Measurements from ENCODE around the gene ABHD16B.

ABHD16B gene

DNA sequence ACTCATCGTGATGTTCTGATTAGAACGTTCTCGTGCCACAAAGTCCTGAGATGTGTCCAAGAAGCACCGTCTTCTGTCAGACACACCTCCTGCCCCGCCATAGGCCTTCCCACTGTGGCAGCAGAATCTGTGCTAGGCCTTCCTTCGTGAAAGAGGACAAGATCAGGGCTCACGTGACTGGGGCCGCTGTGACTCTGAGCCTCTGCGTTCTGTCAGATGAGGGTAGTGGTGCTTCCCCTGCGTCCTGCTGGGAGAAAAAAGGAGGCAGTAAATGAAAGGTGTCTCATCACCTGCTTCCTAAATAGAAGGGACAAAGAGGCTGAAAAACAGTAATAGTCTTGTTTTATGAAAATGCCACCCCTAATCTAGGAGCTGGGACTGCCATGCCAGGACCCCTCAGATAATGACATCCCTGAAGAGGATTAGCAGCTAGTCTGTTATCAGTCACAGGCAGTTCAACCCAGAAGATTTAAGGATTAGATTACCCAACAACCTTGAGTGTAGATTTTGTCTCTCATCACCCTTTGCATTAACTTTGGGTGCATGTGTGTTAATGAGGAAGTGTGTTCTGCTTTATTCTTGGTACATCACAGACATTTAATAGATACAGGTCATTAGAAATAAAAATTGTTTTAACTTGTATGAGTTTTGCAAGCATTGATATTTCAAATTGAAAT is 37.7 kb downstream of the ABHD16B start:
- TF ChIP-seq NFIC (IDR thresholded peaks at IDR 0.05), result no peak
- TF ChIP-seq, protein P1, sequence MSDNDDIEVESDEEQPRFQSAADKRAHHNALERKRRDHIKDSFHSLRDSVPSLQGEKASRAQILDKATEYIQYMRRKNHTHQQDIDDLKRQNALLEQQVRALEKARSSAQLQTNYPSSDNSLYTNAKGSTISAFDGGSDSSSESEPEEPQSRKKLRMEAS (IDR thresholded peaks at IDR 0.05), result no peak
- no peak for TF ChIP-seq TEAD4 (IDR thresholded peaks at IDR 0.05)
- TF ChIP-seq FOXM1 (IDR thresholded peaks at IDR 0.05; ENCODE audit: borderline replicate concordance, low read depth), result no peak
- TF ChIP-seq TCF12 (IDR thresholded peaks at IDR 0.05; ENCODE audit: low read depth), result no peak
- TF ChIP-seq REST (IDR thresholded peaks at IDR 0.05; ENCODE audit: low read depth), result no peak
- no peak for TF ChIP-seq RAD21 (IDR thresholded peaks at IDR 0.05; ENCODE audit: low read depth)
- no peak for TF ChIP-seq CEBPB (IDR thresholded peaks at IDR 0.05)
- no peak for TF ChIP-seq ZBTB7A (IDR thresholded peaks at IDR 0.05; ENCODE audit: low read depth)
- TF ChIP-seq CREB1 (IDR thresholded peaks at IDR 0.05; ENCODE audit: low read depth), result no peak
- TF ChIP-seq EGR1 (IDR thresholded peaks at IDR 0.05), result no peak
- TF ChIP-seq EP300 (IDR thresholded peaks at IDR 0.05; ENCODE audit: borderline replicate concordance), result no peak
- TF ChIP-seq YY1 (IDR thresholded peaks at IDR 0.05; ENCODE audit: low read depth), result no peak
- TF ChIP-seq TAF1 (IDR thresholded peaks at IDR 0.05; ENCODE audit: low read depth), result no peak
- TF ChIP-seq, protein P2, sequence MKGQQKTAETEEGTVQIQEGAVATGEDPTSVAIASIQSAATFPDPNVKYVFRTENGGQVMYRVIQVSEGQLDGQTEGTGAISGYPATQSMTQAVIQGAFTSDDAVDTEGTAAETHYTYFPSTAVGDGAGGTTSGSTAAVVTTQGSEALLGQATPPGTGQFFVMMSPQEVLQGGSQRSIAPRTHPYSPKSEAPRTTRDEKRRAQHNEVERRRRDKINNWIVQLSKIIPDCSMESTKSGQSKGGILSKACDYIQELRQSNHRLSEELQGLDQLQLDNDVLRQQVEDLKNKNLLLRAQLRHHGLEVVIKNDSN (IDR thresholded peaks at IDR 0.05), result no peak

- TF ChIP-seq ZBTB7A (IDR thresholded peaks at IDR 0.05; ENCODE audit: low read depth) (no peak), CEBPB (IDR thresholded peaks at IDR 0.05) (no peak), RAD21 (IDR thresholded peaks at IDR 0.05; ENCODE audit: low read depth) (no peak)
Measured at GRCh38 chr20:63900413-63900812, 39.1 kb downstream of the ABHD16B start.

GRCh38 chr20:63903796-63904561 is 42.7 kb downstream of the ABHD16B start:
- TF ChIP-seq, protein P2 (IDR thresholded peaks at IDR 0.05), result no peak
- TF ChIP-seq REST (IDR thresholded peaks at IDR 0.05; ENCODE audit: low read depth) (no peak), RAD21 (IDR thresholded peaks at IDR 0.05; ENCODE audit: low read depth) (no peak)

DNA sequence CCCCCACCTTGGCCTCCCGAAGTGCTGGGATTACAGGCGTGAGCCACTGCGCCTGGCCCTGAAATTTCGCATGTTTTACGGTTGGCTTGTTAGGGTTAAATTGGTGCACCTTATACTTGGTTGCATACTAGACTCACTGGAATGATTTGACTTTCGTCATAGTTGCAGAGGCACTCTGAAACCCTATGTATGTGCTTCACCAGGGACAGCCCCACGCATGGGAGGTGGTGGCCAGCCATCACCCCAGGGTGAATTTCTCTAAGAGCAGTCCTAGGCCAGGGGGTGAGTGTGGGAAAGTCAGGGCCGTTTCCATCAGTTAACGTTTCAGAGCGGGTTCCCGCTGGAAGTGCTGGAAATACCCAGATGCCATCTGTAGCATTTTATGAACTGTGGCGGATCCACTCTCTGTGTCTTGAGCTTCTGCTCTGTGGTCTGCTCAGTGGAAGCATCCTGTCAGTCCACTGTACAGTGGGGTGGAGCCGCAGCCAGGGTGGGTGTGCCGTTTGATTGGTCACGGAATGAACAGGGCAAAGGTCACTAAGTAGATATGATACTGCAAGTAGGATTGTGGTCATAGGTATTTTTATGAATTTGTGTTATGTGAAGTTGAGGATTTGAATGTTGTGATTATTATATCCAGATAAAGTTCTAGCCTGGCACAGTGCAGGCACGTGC is 46.8 kb downstream of the ABHD16B start:
- no peak for TF ChIP-seq CEBPB (IDR thresholded peaks at IDR 0.05)
- no peak for TF ChIP-seq RAD21 (IDR thresholded peaks at IDR 0.05; ENCODE audit: low read depth)
- no peak for TF ChIP-seq TAF1 (IDR thresholded peaks at IDR 0.05; ENCODE audit: low read depth)
- TF ChIP-seq, protein P1 (IDR thresholded peaks at IDR 0.05), result no peak
- TF ChIP-seq YY1 (IDR thresholded peaks at IDR 0.05; ENCODE audit: low read depth), result no peak
- TF ChIP-seq TEAD4 (IDR thresholded peaks at IDR 0.05), result no peak
- TF ChIP-seq NFIC (IDR thresholded peaks at IDR 0.05), result no peak
- no peak for TF ChIP-seq EGR1 (IDR thresholded peaks at IDR 0.05)
- TF ChIP-seq EP300 (IDR thresholded peaks at IDR 0.05; ENCODE audit: borderline replicate concordance), result no peak
- no peak for TF ChIP-seq REST (IDR thresholded peaks at IDR 0.05; ENCODE audit: low read depth)
- TF ChIP-seq, protein P2 (IDR thresholded peaks at IDR 0.05), result no peak
- no peak for TF ChIP-seq FOXM1 (IDR thresholded peaks at IDR 0.05; ENCODE audit: borderline replicate concordance, low read depth)
